Smooth muscle cell (in vitro differentiated cells): ENCODE measurements around the gene C6orf89. TPM values are rescaled to one million over a fixed set of nuclear protein-coding genes. Genes with fewer than 3 reads are reported as not detected.

Experiments
- DNase-seq: peaks from one replicate; lab custom pipeline; 2025; ENCODE audit not compliant: unreplicated experiment; lab: John Stamatoyannopoulos, UW
- H2AFZ ChIP-seq: fragments of 200-600 bp; sonication (generic); 2 replicates; pipeline ENCODE4 v1.6.0; 2016; ENCODE audit warnings: antibody characterized with exemption, low read depth, mild to moderate bottlenecking
- H3F3A ChIP-seq: fragments of 200-600 bp; sonication (generic); 2 replicates; pipeline ENCODE4 v1.6.0; 2017; ENCODE audit warnings: antibody characterized with exemption, low read depth
- H3K27ac ChIP-seq: fragments of 200-600 bp; sonication (generic); 2 replicates; pipeline ENCODE4 v1.5.1; 2016; ENCODE audit warnings: low read depth, mild to moderate bottlenecking
- H3K27me3 ChIP-seq: fragments of 200-600 bp; sonication (generic); 2 replicates; pipeline ENCODE4 v1.6.1; 2016; ENCODE audit warnings: low read depth, mild to moderate bottlenecking
- H3K36me3 ChIP-seq: fragments of 200-600 bp; sonication (generic); 2 replicates; pipeline ENCODE4 v1.5.1; 2016; ENCODE audit warnings: low read depth
- H3K4me1 ChIP-seq: fragments of 200-600 bp; sonication (generic); 2 replicates; pipeline ENCODE4 v1.5.1; 2016; ENCODE audit warnings: low read depth
- H3K4me2 ChIP-seq: fragments of 200-600 bp; sonication (generic); 2 replicates; pipeline ENCODE4 v1.6.0; 2016; ENCODE audit warnings: mild to moderate bottlenecking
- H3K4me3 ChIP-seq: fragments of 200-600 bp; sonication (generic); 2 replicates; pipeline ENCODE4 v1.5.1; 2016; ENCODE audit warnings: mild to moderate bottlenecking
- H3K79me2 ChIP-seq: fragments of 200-600 bp; sonication (generic); 2 replicates; pipeline ENCODE4 v1.6.0; 2016; ENCODE audit warnings: low read depth, mild to moderate bottlenecking
- H3K9ac ChIP-seq: fragments of 200-600 bp; sonication (generic); 2 replicates; pipeline ENCODE4 v1.6.0; 2016; ENCODE audit warnings: low read depth
- H3K9me3 ChIP-seq: fragments of 200-600 bp; sonication (generic); replicated peaks from 2 replicates; pipeline ENCODE4 v1.5.1; 2016; ENCODE audit warnings: low read depth
- H4K20me1 ChIP-seq: fragments of 200-600 bp; sonication (generic); 2 replicates; pipeline ENCODE4 v1.6.0; 2016; ENCODE audit warnings: low read depth
- CTCF ChIP-seq: fragments of 200-600 bp; sonication (generic); IDR thresholded peaks from 2 replicates; pipeline ENCODE4 v1.5.1; 2017; ENCODE audit warnings: borderline replicate concordance, mild to moderate bottlenecking, antibody characterized with exemption; ENCODE audit not compliant: insufficient read depth, poor library complexity, severe bottlenecking
- WGBS: methylation state at CpG from one replicate; pipeline ENCODE4 v1.1.7; 2016; ENCODE audit warnings: low lambda C conversion rate; 5-methylcytosine and 5-hydroxymethylcytosine counted together
- polyA plus RNA-seq: library from polyadenylated mRNA; unstranded; fragments of >200 nt; fragmentation: Nextera tagmentation; extraction: Ambion mirVana; gene quantifications from 2 replicates; pipeline ENCODE4 v1.2.1, GENCODE V29; 2016
- total RNA-seq: library from RNA; depleted of rRNA; stranded (reverse); fragments of >200 nt; gene quantifications from 2 replicates; pipeline ENCODE4 v1.2.3, GENCODE V29; 2014

Gene C6orf89
- total and polyA plus RNA-seq, 2 experiments from 2014 or later: 44.6 to 45.7 TPM

GRCh38 chr6:36933519-36933918 lies 47.8 kb downstream of the C6orf89 start:
- no peaks in the 10 kb centered on the region for H3K79me2 ChIP-seq

GRCh38 chr6:36934901-36935300 lies 49.1 kb downstream of the C6orf89 start:
- no peaks in the 10 kb centered on the region for H4K20me1 ChIP-seq
- H3K4me2 ChIP-seq: no peak overlapping the region
- DNase-seq: no peak

More at GRCh38 chr6:36933519-36933918, 47.8 kb downstream of the C6orf89 start:
- Histone ChIP-seq H3F3A (no peaks in the 10 kb centered on the region), H3K4me2 (no peak overlapping the region), H3K4me3 (no peak overlapping the region), H3K4me1 (peaks cover 2% of the 10 kb centered on the region), H3K9me3 (no peaks in the 10 kb centered on the region), H3K36me3 (no peaks in the 10 kb centered on the region), H3K27me3 (no peaks in the 10 kb centered on the region), H3K9ac (no peak overlapping the region), H4K20me1 (no peaks in the 10 kb centered on the region), H3K27ac (no peak overlapping the region), H2AFZ (no peak overlapping the region)
- TF ChIP-seq CTCF: no peak
- WGBS: 96% methylated on average over 4 of the region's 4 CpGs
- DNase-seq: no peak

GRCh38 chr6:36936824-36937223 lies 51.1 kb downstream of the C6orf89 start:
- Histone ChIP-seq H3F3A (no peaks in the 10 kb centered on the region), H3K4me3 (no peak overlapping the region), H4K20me1 (no peaks in the 10 kb centered on the region), H3K79me2 (no peaks in the 10 kb centered on the region), H3K4me1 (peaks cover 5% of the 10 kb centered on the region), H2AFZ (no peak overlapping the region), H3K9me3 (no peaks in the 10 kb centered on the region), H3K9ac (no peak overlapping the region), H3K27me3 (no peaks in the 10 kb centered on the region), H3K4me2 (no peak overlapping the region), H3K36me3 (no peaks in the 10 kb centered on the region), H3K27ac (no peak overlapping the region)
- no peak for TF ChIP-seq CTCF
- 91% methylated on average over 5 of the region's 5 CpGs for WGBS
- DNase-seq: no peak

More at GRCh38 chr6:36934901-36935300, 49.1 kb downstream of the C6orf89 start:
- Histone ChIP-seq H3F3A (no peaks in the 10 kb centered on the region), H2AFZ (no peak overlapping the region), H3K4me3 (no peak overlapping the region), H3K27me3 (no peaks in the 10 kb centered on the region), H3K4me1 (peaks cover 5% of the 10 kb centered on the region), H3K9me3 (no peaks in the 10 kb centered on the region), H3K79me2 (no peaks in the 10 kb centered on the region), H3K9ac (no peak overlapping the region), H3K36me3 (no peaks in the 10 kb centered on the region), H3K27ac (no peak overlapping the region)
- TF ChIP-seq CTCF: no peak
- 93% methylated on average over 7 of the region's 7 CpGs for WGBS

GRCh38 chr6:36937896-36938295 lies 52.1 kb downstream of the C6orf89 start:
- no peaks in the 10 kb centered on the region for H3K36me3 ChIP-seq
- H3K4me3 ChIP-seq: no peak overlapping the region
- H3K79me2 ChIP-seq: no peaks in the 10 kb centered on the region
- H2AFZ ChIP-seq: no peak overlapping the region
- H3K4me1 ChIP-seq: peaks cover 5% of the 10 kb centered on the region
- H3K27me3 ChIP-seq: no peaks in the 10 kb centered on the region
- H4K20me1 ChIP-seq: no peaks in the 10 kb centered on the region
- H3K9me3 ChIP-seq: no peaks in the 10 kb centered on the region
- no peaks in the 10 kb centered on the region for H3F3A ChIP-seq
- H3K4me2 ChIP-seq: no peak overlapping the region
- 94% methylated on average over 6 of the region's 6 CpGs for WGBS
- H3K27ac ChIP-seq: no peak overlapping the region
- TF ChIP-seq CTCF: no peak
- DNase-seq: no peak
- no peak overlapping the region for H3K9ac ChIP-seq
